A549 (cell line): ENCODE measurements around the gene RPS6KA3.

Source experiments
- CEBPB ChIP-seq, 2 experiments: fragments of >200 bp in 1 of 2; sonication (Bioruptor Twin) in 1 of 2; formaldehyde crosslinking in 1 of 2; IDR thresholded peaks; 2 replicates each; pipeline ENCODE4 v1.6.1; 2012 to 2016
- CTCF ChIP-seq: fragments of >200 bp; sonication (Bioruptor Twin); formaldehyde crosslinking; IDR thresholded peaks from 3 replicates; pipeline ENCODE4 v1.5.1; 2016
- ESRRA ChIP-seq: fragments of 150-350 bp; IDR thresholded peaks from 2 replicates; pipeline ENCODE4 v1.6.1; 2014; ENCODE audit warnings: mild to moderate bottlenecking, low read length, borderline replicate concordance
- JUN ChIP-seq, 2 experiments: fragments of >200 bp; sonication (Bioruptor Twin); formaldehyde crosslinking; IDR thresholded peaks; 2 replicates in 1 of 2; 3 replicates in 1 of 2; pipeline ENCODE4 v1.6.1; 2016 to 2017
- KDM1A ChIP-seq: fragments of 200-600 bp; sonication (generic); IDR thresholded peaks from 2 replicates; pipeline ENCODE4 v1.6.1; 2016; ENCODE audit warnings: low read depth, mild to moderate bottlenecking
- POLR2A ChIP-seq: IDR thresholded peaks from 2 replicates; pipeline ENCODE4 v1.6.1; 2012; ENCODE audit warnings: mild to moderate bottlenecking, low read length

GRCh38 chrX:20284444-20284843 is 17.7 kb upstream of the RPS6KA3 start:
- TF ChIP-seq ESRRA: no peak
- TF ChIP-seq POLR2A: no peak
- no peak for TF ChIP-seq JUN (IDR thresholded peaks at IDR 0.05)
- no peak for TF ChIP-seq CEBPB (IDR thresholded peaks at IDR 0.05)
- TF ChIP-seq KDM1A: no peak
- TF ChIP-seq CTCF: no peak
